Astrocyte of the cerebellum (primary cell): ENCODE measurements around the gene CCDC197.

Source experiments
- DNase-seq: peaks from one replicate; pipeline ENCODE4 v3.0.0-alpha.2; 2011; ENCODE audit warnings: low read depth
- H3K4me3 ChIP-seq: 2 replicates; pipeline ENCODE4 v1.5.1; 2011; ENCODE audit warnings: mild to moderate bottlenecking, low read depth, low read length, moderate library complexity
- in situ Hi-C: cut with HindIII; loops from 2 replicates; pipeline ENCODE4 v1.10.0; 2017; ENCODE audit warnings: low sequenced_read_pairs
- TF ChIP-seq, protein P1 (sequence below): IDR thresholded peaks from 2 replicates; pipeline ENCODE4 v1.5.1; 2012; ENCODE audit warnings: low read length, low read depth, moderate library complexity, mild to moderate bottlenecking; ENCODE audit errors: missing control alignments

CCDC197 gene

DNA sequence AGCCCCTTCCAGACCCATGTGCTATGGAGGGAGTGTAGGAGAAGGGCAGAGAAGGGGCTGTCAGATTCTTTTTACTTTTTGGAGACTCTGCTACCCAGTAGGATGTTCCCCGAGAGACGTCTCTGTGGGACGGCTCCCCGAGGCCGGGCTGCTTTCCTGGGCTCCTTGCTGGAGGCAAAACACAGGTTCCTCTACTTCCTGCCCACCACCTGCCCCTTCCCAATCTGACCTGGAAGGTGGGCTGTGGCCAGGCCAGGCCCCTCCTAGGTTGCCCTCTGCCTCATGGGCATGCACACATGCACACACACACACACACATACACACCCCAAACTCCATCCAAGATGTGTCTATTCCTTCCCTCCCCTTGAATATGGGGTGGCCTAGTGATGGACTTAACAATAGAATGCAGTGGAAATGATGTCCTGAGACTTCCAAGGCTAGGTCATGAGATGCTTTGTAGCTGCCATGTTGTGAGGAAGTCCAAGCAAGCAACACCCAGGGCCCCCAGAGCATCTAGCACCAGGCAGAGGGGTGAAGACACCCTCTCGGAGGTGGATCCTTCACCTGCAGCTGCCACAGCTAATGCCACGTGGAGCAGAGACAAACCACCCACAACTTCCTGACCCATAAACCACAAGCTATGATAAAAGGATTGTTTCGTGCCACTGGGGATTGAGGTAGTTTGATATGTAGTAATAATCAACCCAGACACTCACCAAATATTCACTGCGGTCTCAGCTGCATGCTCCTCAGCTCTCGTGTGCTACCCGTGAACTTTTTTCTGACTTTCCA is 19.1 kb upstream of the CCDC197 start:
- no peak for DNase-seq
- TF ChIP-seq, protein P1, sequence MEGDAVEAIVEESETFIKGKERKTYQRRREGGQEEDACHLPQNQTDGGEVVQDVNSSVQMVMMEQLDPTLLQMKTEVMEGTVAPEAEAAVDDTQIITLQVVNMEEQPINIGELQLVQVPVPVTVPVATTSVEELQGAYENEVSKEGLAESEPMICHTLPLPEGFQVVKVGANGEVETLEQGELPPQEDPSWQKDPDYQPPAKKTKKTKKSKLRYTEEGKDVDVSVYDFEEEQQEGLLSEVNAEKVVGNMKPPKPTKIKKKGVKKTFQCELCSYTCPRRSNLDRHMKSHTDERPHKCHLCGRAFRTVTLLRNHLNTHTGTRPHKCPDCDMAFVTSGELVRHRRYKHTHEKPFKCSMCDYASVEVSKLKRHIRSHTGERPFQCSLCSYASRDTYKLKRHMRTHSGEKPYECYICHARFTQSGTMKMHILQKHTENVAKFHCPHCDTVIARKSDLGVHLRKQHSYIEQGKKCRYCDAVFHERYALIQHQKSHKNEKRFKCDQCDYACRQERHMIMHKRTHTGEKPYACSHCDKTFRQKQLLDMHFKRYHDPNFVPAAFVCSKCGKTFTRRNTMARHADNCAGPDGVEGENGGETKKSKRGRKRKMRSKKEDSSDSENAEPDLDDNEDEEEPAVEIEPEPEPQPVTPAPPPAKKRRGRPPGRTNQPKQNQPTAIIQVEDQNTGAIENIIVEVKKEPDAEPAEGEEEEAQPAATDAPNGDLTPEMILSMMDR, result no peak
- H3K4me3 ChIP-seq, result no peak overlapping the region
- in situ Hi-C loops, result no loop called here

DNA sequence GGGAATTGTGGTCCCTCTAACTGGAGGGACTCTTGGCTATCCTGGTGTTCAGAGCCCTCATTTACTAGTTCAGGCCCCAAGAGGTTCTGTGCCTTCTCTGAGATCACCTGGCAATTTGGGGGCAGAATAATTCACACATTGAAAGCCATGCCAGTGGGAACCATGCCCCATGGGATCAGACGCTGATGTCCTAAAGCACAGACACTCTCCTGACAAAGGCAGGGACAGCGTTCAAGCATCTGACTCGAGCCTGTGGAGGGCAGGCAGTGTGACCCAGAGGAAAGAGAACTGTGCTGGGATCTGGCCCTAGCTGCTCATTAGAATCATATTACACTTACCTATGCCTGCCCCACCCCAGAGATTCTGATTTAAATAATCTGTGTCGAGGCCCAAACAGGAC is 18.4 kb upstream of the CCDC197 start:
- TF ChIP-seq, protein P1, result no peak
- no peak for DNase-seq
- in situ Hi-C loops, result no loop called here
- H3K4me3 ChIP-seq, result no peak overlapping the region

DNA sequence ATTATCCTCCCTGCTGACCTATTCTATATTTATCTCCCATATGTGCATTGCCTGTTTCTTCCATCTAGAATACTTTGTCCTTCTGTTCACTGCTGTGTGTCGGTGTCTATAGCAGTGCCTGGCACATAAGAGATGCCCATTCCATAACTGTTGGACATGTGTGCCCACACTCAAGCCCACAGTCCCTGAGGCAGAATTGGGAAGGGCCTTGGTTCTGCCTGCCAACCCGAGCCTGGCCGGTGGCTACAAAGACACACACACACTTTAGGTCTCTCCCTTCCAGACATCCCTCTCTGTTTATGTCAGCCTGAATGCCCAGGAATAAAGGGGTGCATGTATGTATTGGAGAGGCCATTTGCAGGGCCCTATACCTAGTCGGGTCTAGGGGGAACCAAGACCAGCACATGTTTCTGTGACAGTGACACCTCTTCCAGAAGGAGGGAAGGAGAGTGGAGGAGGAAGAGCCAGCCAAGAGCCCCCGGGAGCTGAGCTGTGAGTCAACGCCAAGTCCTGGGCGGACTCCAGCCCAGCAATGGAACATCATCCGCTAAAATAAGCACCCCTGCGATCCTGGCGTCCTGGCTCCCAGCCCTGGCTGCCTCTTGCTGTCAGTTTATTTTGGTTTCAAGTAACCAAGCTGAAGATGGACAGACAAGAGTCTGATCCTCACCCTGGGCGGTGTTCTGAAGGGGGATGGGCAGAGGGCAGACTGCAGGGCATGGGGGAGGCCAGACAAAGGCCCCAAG is 16.5 kb upstream of the CCDC197 start:
- TF ChIP-seq, protein P1, result no peak
- DNase-seq, result peak; percentile 45
- in situ Hi-C loops, result no loop called here
- no peak overlapping the region for H3K4me3 ChIP-seq

DNA sequence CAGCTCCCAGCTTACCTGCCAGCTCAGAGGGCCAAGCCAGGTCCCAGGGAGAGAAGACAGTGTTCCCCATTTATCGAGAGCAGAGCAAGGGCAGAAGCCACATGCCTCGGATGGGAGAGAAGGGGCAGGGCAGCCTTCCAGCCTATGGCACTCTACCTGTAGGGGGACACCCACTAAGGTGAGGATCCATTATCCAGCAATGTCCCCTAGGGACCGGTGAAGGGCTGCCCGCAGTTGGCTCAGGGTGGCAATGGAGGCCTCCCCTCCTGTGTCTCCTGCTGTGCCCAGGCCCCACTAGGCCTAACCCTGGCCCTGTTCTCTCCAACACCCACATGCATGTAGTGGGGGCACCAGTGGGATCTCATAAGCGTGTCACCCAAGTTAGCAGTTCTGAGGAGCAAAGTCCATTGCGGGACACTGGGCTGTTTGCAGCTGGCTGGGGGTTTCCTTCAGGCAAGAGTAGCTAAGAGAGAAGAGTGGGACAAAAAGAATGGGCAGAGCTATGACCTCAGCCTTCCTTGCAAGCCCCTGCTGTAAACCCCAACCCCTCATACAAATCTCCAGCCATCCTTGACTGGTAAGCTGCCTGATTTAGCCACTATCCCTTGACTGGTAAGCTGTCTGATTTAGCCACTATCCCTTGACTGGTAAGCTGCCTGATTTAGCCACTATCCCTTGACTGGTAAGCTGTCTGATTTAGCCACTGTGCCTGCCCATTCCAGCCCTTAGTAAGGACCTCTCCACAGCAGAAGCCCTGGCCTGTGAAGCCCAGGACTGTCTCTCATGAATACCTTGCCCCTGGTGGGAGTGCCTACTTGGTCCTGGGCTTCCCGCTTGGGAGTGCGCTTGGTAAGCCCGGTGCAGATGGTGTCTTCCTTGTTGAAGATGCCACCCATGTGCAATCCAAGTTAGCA is 15.5 kb upstream of the CCDC197 start:
- in situ Hi-C loops, result no loop called here
- TF ChIP-seq, protein P1, result no peak

DNA sequence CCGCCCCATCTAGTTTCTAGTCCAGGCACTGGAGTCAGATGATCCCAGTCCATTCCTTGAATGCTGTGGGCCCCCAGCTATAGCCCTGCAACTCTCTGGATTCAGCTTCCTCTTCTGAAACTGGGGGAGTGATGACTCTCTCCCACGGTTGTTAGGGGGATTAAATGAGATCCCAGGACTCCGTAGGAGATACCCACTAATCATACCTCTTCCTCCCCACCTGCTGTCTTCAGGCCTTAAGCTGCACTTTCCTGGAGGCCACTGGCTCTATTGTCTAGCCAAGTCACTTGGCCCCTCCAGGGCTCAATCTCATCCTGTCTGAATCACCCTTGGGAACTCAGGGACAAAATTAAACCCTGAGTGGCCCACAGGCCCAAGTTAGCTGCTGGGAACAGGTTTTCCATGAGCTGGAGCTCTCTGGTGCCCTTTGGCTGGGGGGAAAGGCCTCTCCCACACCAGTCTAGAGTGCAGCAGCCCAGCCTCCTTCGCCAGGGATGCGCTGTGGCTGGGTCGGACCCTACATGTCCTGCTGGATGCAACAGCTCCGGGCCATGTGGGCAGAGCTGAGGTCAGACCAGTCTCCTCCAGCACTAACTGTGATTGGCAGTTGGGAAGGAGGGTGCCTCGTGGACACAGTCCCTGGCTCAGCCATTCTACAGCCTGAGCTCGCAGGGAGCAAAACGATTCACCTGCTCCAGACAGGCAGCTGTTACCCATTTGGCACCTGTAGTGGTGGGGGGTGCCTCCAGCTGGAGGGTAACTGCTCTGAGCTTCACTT is 14.7 kb upstream of the CCDC197 start:
- in situ Hi-C loops, result no loop called here
- TF ChIP-seq, protein P1, result no peak
- no peak overlapping the region for H3K4me3 ChIP-seq
- DNase-seq, result no peak

More for the DNA sequence above, 15.5 kb upstream of the CCDC197 start:
- H3K4me3 ChIP-seq, result no peak overlapping the region
- DNase-seq, result no peak

DNA sequence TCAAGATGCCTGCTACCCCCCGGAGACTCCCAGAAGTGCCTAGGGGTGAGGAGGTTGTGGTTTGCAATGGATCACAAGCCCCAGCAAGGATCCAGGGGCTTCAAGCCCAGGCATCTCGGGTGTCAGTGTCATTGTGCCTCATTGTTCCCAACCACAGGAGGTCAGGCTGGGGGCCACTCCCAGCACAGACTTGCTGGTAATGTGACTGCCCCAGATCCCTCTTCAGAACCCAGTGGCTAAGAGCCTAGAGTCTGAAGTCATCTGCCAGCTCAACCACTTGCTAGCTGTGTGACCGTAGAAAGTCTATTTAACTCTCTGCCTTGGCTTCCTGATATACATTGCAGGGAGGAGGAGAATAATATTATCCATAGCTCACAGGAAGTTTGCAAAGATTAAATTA is 13.0 kb upstream of the CCDC197 start:
- TF ChIP-seq, protein P1, result no peak
- no peak overlapping the region for H3K4me3 ChIP-seq
- in situ Hi-C loops, result no loop called here
- DNase-seq, result no peak
